Hippocampal formation (tissue), 2 donors: ENCODE measurements around the gene CCDC175.

ENCODE experiments used
- DNase-seq, 2 donors: peaks; one replicate each; lab custom pipeline; 2025; lab: John Stamatoyannopoulos, UW

The CCDC175 gene

DNA sequence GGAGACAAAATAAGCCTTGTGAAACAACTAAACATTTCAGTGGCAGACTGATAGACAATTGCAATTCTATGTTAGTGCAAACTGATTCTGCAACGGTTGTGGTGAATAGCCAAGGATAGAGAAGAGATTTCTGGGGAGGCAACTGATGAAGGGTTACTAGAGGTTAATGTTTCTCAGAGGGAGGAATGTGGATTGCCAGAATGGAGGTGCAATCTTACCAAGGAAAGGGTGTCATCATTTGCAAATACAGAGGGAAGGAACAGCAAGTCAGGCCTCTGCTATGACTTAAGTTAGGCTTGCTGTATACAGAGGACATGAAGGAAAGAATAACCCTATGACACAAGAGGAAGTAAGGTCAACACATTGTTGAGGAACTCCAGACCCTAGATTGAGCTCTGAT lies 35.8 kb downstream of the CCDC175 start:
- no peak for DNase-seq

DNA sequence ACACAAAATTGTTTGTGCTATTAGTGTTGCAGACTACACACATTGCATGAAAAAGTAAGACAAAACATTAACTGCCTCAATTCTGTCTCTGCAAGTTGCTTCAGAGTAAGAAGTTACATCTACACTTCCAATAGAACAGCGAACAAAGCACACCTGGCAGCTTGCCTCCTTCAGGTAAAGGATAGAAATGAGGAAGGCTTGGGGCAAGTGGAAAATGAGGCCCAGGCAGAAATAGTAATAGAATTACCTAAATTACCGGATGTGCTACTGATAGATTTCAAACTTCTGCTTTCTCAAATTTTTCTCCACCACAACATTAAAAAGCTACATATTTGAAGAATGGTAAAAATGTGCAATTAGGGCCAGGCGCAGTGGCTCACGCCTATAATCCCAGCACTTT lies 37.7 kb downstream of the CCDC175 start:
- no peak for DNase-seq

DNA sequence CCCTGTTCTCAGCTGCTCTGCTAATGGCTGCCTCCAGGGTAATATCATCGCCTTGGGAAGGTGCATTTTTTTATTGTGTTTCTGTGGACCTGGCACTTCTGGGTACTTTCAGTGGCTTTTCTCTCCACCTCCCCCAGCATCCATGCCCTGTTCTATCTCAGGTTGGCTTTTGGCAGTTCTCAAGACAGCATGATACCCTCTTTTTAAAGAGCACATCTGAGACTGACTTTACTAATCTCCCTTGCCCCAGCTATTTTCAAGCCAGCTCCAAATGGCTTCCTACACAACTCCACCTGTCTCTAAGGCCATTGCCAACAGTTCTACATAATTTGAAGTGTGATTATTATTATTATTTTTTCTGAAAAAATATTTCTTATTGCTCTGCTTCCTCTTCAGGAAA lies 39.1 kb downstream of the CCDC175 start:
- DNase-seq, result no peak

DNA sequence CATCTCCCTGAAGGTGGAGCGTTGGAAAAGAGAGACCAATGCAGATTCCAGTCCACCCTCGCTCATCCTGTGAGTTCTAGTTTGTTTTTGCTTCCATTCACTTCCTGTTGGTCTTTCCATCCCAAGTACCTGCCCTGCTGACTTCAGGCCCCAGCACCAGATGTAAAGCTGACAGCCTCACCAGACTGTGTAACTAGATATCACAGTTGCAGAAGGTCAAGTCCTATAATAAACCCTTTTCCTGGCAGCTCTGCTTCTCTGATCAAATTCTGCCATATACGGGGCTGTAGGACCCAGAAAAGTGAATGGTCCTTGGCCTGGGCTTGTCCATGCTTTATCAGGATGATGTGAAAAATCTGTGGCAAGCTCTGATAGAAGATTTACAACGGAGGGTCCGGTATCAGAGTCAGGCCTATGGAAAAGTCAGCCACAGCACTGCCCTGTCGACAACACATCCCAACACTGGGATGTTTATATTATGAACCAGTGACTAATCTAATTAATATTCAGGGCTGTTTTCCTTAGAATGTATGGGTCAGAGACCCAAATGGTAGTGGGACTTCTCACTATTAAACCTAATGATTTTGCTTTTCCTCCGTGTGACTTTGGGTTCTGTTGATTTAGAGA lies 42.1 kb downstream of the CCDC175 start:
- DNase-seq, result no peak

DNA sequence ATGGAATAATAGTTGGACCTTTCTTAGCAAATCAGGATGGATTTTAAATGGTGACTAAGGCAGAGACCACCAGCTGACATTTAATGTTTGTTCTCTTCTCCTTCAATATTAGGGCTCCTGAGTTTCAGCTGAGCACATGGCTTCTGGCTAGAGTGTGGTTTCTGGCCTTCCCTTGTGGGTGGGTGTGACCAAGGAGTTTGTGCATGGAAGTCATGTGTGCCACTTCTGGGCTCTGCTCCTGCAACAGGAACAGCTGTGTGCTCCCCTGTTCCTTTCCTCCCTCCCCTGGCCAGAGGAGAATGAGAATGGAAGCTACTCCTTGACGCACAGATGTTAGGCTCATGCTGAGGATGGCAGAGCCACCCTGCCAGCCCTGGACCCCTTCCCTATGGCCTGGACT lies 44.2 kb downstream of the CCDC175 start:
- no peak for DNase-seq

DNA sequence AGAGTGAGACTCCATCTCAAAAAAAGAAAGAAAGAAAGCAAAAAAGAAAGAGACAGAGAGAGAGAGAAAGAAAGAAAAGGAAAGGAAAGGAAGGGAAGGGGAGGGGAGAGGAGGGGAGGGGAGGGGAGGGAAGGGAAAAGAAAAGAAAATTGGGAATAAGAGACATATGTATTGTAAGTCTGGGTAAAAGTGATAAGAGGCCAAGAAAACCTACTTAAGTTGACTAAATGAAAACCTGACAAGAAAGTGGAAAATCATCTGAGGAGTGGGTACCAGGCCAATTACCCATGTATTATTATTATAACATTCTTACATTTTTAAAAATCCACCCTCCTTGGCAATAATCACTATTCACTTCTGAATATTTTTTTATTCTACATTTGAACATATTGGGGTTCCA lies 46.3 kb downstream of the CCDC175 start:
- no peak for DNase-seq

DNA sequence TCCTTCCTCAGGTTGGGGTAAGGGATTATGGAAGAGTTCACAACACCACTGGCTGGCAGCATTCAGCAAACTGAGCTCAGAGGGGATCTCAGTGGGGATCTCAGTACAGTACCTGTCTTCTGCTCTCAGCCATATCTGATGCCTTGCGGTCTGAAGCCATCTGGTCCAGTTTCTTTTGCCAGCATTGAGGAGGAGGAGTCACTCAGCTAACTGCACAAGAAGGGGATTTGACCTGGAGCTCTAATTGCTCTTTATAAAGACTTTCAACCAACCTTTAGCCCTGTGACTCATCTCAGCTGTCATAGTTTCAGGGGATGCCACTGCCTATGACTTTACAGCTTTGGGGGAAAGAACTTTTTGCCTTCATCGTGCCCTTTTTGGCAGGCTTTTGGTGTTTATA lies 47.4 kb downstream of the CCDC175 start:
- no peak for DNase-seq

DNA sequence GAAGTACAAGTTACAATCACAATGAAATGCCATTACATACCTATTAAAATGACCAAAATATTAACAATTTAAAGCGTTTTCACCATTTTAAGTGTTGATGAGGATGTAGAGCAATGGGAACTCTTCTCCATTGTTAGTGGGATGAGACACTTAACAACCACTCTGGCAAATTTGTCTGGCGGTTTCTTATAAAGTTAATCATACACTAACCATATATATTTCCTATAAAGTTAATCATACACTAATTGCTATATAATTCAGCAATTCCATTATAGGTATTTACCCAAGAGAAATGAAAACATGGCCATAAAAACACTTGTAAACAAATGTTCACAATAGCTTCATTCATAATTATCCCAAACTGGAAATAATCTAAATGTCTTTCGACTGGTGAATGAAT lies 56.4 kb downstream of the CCDC175 start:
- no peak for DNase-seq

DNA sequence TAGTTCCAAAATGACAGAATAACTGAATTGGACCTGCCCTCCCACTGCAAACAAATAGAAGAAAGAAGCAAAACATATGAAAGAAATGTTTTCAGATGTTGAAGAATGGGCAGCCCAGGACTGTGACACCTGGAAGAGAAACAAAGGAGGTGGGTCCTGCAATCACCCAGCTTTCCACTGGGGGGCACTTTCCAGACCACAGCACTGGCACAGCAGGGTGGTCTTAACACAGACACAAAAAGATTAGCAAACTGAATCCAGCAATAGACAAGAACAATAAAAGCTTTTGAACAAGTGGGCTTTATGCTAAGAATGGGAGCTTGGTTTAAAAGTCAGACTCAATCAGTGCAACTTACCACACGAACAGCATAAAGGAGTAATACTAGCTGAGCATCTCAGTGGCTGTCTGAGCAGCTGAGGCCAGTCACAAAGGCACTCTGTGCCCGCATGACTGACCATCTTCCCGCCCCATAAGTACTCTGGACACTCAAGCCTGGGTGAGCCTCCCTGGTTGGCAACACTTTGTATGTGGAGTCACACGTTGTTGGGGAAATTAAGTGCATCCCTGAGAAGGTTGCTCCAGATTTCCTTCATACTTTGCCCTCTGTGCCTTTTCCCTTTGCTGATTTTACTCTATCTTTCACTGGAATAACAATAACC lies 64.6 kb downstream of the CCDC175 start:
- DNase-seq, result no peak

DNA sequence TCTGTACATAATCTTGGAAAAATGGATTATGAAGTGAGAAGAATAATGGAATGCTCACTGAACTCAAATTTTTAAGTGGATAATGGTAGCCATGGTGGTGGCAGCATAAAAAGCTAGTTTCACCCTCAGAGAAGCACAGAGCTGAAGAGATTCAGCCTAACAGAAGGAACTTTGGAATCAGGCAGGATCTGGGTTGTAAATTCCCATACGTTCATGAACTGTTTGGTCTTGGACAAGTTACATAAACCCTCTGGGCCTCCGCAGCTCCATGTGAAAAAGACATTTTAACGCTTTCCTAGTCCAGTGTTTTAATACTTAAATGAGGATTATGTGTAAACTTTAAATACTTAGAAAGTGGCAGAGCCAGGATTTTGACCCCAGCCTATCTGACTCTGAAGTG lies 65.6 kb downstream of the CCDC175 start:
- DNase-seq, result no peak

DNA sequence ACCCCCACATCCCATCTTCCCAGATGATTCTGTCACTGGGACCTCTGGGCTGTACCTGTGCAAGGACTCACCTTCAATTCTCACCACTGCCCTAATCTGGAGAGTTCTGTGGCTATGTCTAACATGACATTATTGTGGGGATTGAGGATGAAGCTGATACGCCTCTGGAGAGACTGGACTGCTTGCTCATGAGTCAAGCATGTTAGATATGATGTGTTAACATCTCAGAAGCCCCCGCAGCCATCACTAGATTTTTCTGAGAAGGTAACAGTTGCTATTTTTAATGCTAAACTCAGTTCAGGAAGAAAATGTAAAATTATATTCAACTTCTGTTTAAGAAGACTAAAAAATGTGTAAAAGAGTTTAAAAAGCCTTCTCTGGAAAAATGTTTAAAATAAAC lies 66.6 kb downstream of the CCDC175 start:
- no peak for DNase-seq

DNA sequence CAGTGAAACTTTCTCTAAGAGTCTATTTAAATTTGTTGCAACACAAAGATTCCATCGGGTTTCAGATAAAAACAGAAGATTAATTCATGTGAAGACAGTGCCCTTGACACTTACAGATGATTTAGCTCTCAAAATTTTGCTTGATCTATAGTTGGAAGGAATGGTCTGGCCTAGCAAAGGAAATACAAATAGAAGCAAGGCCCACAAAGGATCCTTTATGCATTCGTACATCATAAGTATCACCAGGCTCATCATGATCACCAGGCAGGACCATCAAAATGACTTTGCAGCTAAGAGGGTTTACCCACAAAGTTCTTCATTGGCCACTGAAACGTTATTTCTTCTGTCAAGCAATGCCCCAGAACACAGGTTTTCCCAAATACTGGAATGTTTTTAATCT lies 67.5 kb downstream of the CCDC175 start:
- DNase-seq, result no peak

DNA sequence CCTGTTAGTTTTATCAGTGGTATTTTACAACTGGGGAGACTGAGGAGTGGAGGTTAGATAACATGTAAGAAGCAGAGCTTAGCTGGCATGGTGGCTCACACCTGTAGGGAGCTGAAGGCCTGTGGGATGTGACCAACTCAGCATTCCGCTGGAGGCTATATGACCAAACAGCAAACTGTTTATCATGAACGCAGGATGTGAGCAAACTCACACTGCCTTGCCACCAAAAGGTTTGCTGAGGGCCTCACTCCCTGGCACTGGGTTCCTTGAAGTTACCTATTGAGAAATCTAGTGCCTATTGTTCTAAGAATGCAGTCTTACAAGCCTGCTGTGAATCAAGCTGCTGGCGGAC lies 68.9 kb downstream of the CCDC175 start:
- no peak for DNase-seq

DNA sequence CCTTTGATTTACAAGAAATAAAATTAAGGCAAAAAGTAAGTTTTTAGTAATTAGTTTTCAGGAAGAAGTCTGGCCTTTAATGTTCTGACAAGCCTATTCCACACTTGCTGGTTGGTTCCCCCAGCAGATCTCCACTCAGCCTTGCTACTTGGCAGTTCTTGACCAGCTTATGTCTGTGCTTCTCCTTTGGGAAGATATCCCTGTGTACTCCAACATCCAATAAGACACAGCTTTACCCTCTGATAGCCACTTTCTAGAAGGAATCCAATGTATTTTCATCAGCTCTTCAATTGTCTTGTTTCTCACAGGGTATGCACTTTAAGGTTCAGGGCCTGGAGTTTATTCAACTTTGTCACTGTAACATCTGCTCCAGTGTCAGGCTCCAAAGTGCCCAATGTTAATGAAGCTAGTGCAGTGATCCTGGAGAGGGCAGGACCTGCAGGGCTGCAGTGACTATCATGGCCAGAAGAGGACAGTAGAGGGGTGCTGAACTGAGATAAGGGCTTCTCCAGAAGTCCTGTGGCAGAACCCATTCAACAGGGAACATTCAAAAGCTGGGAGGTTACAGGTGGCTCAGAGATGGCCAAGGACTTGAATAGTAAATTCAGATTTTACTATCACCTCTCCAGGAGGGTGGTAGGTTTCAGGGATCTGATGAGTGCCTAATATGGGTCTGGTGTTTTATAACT lies 69.4 kb downstream of the CCDC175 start:
- peak in 1 of 2 donors; percentile 21 for DNase-seq

DNA sequence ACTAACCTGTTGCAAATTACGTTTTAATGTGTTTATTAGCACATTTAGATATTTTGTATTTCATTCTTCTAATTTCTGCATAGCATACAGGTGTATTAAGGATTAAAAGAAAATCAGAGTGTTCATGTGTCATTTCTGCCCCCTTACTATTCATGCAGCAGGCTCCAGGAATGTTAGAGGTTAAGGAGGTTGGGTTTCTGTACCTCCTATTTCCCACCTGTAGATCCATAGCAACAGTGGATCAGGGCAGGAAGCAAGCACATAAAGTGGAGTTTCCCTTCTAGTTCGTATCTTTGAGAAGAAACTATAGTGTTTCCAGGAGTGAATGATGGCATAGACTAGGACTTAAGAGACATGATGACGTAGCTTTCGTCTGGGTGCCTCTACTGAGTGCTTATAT lies 73.4 kb downstream of the CCDC175 start:
- no peak for DNase-seq

DNA sequence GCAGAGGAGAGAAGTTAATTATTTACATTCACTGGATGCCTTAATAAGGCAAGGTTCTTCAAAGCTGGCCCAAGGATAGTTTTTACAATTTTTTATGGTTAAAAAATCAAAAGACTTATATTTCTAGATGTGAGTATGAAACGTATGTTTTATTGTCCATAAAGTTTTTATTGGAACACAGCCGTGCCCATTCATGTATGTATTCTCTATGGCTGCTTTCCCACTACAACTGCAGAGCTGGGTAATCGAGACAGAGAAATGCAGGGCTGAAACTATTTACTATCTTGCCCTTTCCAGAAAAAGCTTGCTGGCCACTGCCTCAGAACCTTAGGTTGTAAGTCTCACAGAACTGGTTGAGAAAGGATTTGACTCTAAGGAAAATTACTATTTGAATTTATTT lies 75.9 kb downstream of the CCDC175 start:
- no peak for DNase-seq

DNA sequence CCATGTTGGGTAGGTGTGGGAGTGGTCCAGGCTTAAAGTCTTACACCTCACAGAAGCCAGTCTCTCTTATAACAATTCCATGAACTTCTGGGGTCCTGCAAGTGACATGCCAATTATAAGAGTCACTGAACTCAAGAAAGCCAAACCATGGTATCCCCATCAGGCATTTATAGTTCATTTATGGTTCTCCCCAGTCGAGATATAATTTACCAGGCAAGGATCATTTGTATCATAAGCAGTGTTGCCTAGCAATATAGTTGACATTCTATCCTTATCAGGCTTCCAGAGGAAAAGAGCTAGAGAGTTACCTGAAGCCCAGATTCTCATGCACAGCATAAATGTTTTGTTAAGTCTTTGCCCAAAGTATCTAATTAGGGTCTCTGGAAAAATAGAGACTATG lies 84.2 kb downstream of the CCDC175 start:
- no peak for DNase-seq

DNA sequence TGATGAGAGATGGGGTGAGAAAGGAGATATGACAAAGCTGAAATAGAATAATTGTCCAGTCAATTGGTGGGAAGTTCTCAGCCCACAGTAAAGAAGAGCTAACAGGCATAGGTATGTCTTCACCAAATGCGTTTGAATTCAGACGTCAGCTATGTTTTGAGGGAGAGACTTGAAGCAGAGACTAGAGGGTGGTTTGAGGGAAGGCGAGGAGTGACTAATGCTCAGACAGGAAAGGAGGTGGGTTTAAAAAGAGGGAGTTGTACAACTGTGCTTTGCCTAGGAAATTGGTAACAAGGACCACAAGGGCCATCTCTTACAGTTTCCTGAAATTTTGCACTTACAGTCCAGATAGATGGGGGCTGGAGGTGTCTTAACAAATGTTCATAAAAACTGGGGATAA lies 85.9 kb downstream of the CCDC175 start:
- no peak for DNase-seq

DNA sequence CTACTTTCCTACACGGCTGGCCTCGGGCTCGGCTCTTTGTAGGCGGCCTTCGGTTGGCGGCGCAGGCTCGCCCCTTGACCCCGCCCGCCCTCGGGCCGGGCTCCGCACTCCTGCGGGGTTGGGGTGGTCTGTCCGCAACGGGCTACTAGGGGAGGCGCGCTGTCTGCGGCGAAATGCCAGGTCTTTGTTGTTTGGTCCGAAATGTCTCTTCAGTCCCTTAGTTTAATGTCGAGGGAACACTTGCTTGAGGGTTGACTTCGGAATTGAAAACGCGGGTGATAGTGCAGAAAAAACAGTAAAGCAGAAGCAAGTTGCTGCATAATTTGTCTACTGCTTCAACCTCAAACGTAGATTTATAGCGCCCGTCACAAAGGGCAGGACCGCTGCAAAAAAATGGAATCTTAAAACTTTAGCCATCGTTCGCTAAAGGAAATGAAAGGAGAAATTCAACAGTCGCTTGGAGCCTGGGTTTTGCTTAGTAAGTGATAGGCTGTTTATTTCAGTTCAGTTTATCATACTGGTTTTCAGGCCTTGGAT lies 91.9 kb downstream of the CCDC175 start:
- DNase-seq, result peak in 1 of 2 donors; percentile 43

DNA sequence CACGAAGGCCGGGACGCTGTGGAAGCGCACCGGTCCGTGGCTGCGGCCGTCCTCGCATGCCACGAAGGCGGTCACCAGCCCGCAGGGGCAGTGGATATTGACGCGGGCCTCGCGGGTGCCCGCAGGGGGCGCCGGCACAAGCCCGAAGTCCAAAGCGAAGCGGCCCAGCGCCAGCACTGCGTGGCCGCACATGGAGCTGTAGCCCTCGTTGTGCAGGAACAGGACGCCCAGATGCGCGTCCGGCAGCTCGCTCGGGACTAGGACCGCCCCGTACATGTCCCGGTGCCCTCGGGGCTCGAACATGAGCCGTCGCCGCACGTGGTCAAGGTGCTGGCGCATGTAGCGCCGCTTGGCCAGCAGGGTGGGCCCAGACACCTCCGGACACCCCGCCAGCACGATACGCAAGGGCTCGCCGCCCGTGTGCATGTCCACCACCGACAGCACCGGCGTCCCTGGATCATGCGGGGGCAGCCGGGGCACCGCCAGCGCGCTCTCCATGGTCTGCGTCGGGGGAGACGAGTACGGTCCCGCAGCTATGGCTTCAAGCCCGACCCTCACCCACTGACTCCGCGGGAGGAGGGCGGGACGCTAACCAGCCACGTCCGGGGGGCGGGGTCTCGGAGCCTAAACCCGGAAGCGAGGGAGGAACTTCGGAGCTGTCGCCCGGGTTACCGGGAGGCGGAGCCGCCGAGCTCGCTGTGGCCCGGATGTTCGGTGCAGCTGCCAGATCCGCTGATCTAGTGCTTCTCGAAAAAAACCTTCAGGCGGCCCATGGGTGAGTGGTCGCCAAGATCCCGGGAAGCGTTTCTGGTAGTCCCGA lies 92.6 kb downstream of the CCDC175 start, which contains the start of the genes JKAMP and L3HYPDH:
Gene JKAMP (plus strand): TSS at position 699 of the 820 bp plus-strand sequence. CDS start 73 bp downstream, at position 772.
Gene L3HYPDH (minus strand): TSS at position 590 of the 820 bp plus-strand sequence. CDS start 92 bp downstream, at position 498.
- DNase-seq, result peak; percentile 89 to 95

DNA sequence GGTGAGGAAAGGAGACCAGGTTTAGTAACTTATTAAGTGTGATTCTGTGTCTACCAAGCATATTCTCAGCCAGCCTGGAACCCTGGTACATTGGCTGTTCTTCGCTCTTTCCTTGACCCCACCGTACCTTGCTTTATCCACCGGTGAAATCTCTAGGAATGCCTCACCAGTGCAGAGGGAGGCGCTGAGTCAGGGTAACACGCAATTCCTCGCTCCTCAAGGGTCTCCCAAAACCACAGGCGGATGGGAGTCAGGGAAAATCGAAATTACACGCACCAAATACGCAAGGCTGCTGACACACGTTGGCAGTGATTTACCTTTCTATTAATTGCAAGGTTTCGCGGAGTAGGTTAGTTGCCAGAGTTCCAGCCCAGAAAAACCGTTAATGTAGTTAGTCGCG lies 93.2 kb downstream of the CCDC175 start:
- DNase-seq, result no peak
